NT2/D1 (cell line): ENCODE results near the gene NPC1.

Source experiments
- SUZ12 ChIP-seq: IDR thresholded peaks from 2 replicates; pipeline ENCODE4 v1.6.1; 2011; ENCODE audit not compliant: insufficient read length, insufficient read depth; ENCODE audit errors: extremely low read depth
- YY1 ChIP-seq: IDR thresholded peaks from 2 replicates; pipeline ENCODE4 v1.6.1; 2011; ENCODE audit not compliant: insufficient read length, insufficient read depth
- ZNF274 ChIP-seq: IDR thresholded peaks from 2 replicates; pipeline ENCODE4 v1.6.1; 2011; ENCODE audit warnings: mild to moderate bottlenecking, low read depth, low read length

GRCh38 chr18:23548719-23549118 is 37.6 kb downstream of the NPC1 start:
- TF ChIP-seq SUZ12: no peak
- no peak for TF ChIP-seq YY1
- no peak for TF ChIP-seq ZNF274
